HG02642 (cell line): Measurements from ENCODE around the gene ITGA6.

Experiments
- ATAC-seq: cut with Tn5 transposase; IDR thresholded peaks from one replicate; pipeline ENCODE4 v1.9.1; 2021; ENCODE audit warnings: mild to moderate bottlenecking; ENCODE audit not compliant: unreplicated experiment, poor library complexity

ITGA6 gene

DNA sequence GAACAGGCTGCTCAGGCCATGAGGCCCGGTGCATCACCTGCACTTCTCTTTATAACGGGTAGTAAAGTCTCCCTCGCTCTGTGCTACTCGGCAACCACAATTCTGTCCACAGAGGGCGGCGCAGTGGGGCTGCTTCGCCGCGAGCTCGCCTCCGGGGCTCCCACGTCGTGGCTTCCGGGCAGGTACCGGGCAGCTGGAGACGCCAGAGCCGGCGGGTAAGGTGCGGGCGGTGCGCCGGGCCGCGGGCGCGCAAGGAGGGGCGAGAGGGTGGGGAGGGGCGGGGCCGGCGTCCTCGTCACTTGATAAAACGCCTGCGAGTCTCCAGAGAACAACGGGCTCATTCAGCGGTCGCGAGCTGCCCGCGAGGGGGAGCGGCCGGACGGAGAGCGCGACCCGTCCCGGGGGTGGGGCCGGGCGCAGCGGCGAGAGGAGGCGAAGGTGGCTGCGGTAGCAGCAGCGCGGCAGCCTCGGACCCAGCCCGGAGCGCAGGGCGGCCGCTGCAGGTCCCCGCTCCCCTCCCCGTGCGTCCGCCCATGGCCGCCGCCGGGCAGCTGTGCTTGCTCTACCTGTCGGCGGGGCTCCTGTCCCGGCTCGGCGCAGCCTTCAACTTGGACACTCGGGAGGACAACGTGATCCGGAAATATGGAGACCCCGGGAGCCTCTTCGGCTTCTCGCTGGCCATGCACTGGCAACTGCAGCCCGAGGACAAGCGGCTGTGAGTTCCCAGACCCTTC is at the start of gene ITGA6:
Gene ITGA6, plus strand, starts transcription at position 331 of the 734 bp plus-strand sequence.
- ATAC-seq = peak; percentile 49

GRCh38 chr2:172380436-172381274 is 46.7 kb upstream of the ITGA6 start:
- no peak for ATAC-seq

DNA sequence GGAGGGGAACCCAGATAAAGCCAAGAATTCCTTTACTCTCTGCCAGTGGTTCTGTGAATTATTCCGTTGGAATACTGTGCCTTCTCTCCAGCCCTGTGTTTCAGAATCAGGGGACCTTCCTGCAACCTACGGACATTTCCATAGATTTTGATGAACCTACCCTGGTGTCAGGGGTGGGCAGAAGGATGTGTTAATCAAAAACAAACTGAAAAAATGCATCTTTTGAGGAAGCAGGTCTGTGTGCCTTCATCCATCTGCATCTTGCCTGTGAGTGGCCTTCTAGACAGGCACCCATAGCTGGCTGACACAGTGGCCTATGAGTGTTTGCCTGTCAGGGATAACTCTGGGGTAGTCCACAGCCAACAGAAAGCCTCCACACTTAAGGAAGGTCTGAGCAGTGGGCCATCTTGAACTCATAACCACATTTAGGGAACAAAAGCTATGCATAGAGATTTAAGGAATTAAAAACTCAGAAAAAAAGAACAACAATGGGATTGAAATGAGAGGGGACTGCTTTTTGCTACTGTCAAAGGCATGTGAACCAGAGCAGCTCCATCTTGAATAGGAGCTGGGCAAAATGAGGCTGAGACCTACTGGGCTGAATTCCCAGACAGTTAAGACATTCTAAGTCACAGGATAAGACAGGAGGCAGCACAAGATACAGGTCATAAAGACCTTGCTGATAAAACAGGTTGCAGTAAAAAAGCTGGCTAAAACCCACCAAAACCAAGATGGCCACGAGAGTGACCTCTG is 45.9 kb upstream of the ITGA6 start:
- no peak for ATAC-seq

DNA sequence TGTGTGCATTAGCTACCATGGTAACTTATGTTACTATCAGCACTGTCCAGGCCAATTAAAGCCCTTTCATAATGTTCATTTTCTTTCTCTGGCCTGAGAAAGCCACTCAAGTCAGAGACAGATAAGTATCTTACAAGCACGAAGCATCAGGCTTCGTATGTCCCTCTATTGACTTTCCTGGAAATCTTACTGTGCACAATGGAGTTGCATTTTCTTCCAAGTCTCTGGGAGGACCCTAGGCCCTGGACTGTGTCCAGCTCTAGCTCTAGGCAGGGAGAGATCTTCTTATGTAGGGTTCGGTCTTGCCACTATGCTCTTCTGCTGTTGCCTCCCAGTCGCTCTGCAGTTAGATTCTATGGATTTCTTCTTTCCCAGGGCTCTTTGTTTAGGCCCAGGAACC is 40.0 kb upstream of the ITGA6 start:
- ATAC-seq = no peak

- no peak for ATAC-seq
These were observed 37.6 kb upstream of the ITGA6 start for GRCh38 chr2:172389685-172390339.

GRCh38 chr2:172394002-172394401 is 33.4 kb upstream of the ITGA6 start:
- ATAC-seq = no peak

DNA sequence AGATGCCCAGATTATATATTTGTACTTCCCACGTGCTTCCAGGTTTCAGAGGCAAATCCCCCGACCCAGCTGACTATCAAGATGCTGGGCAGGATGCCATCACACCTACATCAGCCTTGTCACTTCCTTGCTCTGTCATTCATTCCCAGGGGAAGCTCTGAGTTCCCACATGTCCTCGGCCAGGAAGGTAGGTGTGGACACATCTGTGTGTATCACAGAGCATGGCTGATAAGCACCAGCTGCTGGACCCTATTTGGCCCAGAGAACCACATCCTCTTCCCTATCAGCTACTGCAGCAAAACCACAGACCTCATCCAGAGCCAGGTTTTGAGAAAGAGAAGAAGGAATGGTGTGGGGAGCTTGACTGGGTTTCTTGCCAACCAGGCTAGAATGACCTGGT is 31.9 kb upstream of the ITGA6 start:
- no peak for ATAC-seq

DNA sequence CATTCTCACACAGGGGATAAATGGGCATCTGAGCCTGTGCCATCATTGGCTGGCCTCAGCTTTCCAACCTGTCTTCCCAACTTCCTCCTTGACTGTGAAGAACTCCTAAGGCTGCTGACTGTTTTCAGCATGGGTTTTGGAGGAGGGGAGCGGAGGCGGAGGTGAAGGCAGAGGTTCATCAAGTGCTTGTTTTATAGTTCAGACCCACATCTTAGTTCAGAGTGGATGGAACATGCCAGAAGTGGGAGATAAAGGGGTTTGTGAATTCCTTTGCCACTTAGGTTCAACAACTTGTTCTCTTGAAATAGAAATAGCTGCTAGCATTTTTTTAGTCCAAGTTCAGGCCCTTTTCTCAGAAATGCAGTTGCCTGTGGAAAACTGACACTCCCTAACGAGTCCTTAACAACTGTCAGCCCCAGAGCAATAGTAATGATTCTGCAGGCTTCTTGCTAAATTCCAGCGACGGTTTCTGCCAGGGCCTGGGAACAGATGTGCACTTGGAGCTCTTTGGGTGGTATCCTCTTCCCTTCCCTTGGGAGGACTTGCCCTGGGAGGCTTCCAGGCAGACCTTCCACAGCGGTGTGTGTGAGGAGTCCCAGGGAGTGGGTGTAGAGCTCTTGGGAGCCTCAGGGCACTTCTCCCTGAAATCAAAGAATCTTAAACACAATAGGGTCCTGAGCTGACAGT is 30.1 kb upstream of the ITGA6 start:
- no peak for ATAC-seq

DNA sequence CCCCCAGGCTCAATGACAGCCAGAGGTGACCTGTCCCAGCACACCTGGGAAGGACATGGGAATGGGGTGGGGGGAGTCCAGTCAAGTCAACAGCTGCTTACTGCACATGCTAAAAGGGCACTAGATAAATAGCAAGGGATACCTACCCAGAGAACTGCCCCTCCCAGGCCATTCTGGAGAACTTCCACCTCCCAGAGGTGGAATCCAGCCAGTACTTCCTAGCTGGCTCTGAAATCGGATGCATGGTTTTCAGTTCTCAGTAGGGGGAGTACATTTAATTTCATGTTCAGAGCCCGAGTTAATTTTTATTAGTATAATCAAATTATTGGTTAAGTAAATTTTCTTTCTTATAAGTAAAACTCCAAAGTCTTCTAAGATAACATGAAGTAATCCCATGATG is 28.9 kb upstream of the ITGA6 start:
- no peak for ATAC-seq

- no peak for ATAC-seq
These were observed 27.6 kb upstream of the ITGA6 start for GRCh38 chr2:172399765-172400164.

DNA sequence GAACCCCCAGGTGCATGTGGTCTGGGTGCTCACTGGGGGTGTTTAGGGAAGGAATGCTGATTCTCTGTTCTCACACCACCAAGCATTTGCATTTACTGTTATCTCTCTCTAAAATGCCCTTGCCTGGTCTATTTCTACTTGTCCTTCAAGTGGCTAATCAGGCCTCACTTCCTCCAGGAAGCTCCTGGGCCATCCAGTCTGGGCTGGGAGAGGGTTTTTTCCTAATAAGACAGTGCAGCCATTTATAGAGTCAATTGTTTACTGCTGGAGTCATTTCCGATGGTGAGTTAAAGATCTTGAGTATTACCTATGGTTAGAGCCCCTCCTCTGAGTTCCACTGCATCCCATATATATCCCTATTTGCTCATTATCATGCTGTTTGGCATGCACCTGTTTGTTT is 25.2 kb upstream of the ITGA6 start:
- no peak for ATAC-seq

- ATAC-seq = no peak
These were observed 24.0 kb upstream of the ITGA6 start for GRCh38 chr2:172403402-172403801.

- no peak for ATAC-seq
These were observed 23.4 kb upstream of the ITGA6 start for GRCh38 chr2:172403881-172404468.

DNA sequence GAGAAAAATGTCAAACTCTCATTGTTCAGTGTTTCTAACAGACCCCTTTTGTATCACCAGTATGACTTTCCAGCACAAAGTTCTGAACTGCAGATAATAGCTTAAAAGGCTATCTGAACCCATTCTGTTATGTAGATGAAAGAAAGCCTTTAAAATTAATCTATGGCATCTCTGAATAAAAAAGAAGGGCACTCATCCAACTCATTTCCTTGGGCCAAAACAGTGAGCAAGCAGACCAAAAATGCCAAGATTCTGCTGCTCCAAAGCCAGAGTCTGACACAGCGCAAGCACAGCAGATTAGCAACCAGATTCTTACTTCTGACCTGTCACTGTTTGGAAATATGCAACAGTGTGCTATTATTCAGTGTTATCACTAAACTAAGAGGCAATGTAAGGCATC is 22.6 kb upstream of the ITGA6 start:
- no peak for ATAC-seq

- ATAC-seq = no peak
These were observed 21.7 kb upstream of the ITGA6 start for GRCh38 chr2:172405673-172406072.

DNA sequence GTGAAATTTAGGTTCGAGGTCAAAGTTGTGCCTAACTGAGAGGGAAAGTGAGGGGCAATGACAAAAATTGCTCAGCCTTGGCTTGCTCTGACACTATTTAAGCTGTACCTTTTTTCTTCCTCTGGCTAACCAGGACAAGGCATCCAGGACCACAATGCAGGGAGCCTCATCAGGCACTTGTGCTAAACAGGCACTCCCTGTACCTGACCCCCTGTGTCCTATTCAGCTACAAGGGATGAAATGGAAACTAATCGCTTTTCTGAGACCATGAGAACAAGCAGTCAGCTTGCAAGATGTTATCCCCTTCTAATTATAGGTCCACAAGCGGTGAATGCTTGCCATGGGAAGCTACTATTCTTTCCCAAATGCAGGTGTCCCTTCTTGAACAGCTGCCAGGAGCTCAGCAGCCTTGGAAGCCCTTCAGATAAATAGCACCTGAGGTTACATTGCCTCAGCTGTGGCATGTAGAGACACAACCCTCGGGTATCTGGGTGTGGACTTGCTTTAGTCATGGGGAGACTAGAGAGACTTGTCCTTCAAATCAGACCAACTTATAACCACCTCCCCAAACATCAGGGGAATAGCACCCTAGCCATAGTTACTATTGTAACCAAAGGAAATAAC is 19.1 kb upstream of the ITGA6 start:
- no peak for ATAC-seq

DNA sequence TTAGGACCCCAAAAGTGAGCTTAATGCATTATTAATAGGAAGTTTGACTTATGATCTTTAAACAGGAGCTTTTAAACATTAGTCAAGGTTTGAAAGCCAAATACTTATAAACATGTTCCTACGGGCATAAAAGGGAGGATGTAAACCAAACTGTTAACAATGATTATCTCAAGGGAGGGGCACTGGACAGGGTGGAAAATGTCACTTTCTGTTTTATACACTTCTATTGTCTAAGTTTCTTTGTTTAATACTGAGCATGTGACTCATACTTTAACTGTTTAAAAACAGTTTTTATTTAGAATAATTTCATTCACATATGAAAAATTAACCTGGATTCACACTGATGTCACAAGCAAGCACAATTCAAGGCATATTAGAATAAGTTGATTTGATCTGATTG is 18.3 kb upstream of the ITGA6 start:
- ATAC-seq = no peak

DNA sequence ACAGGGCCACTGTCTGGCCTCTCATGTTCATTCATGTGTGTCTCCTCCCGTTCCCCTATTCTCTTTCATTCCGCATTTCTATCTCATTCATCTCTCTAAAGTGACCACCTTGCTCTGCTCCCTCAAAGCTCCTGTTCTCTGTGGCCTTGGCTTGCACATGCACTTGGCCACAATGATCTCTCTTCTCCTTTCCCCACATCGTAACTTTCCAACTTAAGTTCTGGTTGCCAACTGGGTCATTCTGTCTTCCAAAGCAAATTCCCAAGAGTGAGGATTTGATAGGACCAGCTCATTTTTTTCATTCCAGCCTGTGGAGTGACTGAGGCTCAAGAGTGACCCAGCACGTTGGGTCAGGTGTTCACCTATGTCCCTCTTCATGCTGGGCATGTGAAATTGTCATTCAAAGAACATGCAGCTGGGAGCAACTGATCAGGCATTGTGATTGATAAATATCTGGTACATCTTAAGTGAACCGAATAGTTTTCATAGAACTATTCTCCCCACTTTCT is 14.3 kb upstream of the ITGA6 start:
- ATAC-seq = no peak
